ENCODE data around the gene C5orf63. TPM values are rescaled to one million over a fixed set of nuclear protein-coding genes. Genes with fewer than 3 reads are reported as not detected.

Gene C5orf63
- polyA plus RNA-seq, 1 donor from 2014 or later: not detected

DNA sequence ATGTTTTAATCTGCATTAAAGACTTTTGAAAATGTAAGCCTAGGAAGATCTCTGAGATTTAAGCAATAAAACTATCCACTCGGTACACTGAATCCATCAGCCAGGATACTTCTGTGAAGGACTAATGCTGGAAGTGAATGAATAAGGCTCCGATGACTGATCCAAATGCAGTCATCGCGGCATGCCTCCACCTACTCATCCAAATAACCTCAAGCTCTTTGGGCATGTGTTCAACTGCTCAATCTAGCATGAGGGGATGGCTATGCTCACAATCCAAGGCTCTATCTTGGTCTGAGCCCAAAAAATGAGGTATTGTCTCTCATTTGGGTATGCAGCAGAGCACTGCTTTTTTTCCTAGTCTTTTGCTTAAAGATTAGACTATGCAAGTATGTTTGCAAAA lies 62.1 kb downstream of the C5orf63 start:
- H3K27me3 ChIP-seq (ENCODE audit: insufficient read depth, low read depth, low read length): no peaks in the 10 kb centered on the region
- H3K9ac ChIP-seq (ENCODE audit: low read length): no peak overlapping the region
- no peak for TF ChIP-seq SMC3 (conservative IDR thresholded peaks at IDR 0.05; ENCODE audit: poor library complexity)
- TF ChIP-seq RAD21 (conservative IDR thresholded peaks at IDR 0.05): no peak
- TF ChIP-seq, protein P1, sequence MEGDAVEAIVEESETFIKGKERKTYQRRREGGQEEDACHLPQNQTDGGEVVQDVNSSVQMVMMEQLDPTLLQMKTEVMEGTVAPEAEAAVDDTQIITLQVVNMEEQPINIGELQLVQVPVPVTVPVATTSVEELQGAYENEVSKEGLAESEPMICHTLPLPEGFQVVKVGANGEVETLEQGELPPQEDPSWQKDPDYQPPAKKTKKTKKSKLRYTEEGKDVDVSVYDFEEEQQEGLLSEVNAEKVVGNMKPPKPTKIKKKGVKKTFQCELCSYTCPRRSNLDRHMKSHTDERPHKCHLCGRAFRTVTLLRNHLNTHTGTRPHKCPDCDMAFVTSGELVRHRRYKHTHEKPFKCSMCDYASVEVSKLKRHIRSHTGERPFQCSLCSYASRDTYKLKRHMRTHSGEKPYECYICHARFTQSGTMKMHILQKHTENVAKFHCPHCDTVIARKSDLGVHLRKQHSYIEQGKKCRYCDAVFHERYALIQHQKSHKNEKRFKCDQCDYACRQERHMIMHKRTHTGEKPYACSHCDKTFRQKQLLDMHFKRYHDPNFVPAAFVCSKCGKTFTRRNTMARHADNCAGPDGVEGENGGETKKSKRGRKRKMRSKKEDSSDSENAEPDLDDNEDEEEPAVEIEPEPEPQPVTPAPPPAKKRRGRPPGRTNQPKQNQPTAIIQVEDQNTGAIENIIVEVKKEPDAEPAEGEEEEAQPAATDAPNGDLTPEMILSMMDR (IDR thresholded peaks at IDR 0.05; ENCODE audit: poor library complexity, severe bottlenecking): no peak
- no peak for TF ChIP-seq POLR2AphosphoS5 (IDR thresholded peaks at IDR 0.05)
- TF ChIP-seq EP300 (conservative IDR thresholded peaks at IDR 0.05; ENCODE audit: poor library complexity, severe bottlenecking): no peak
- no peak for TF ChIP-seq MXI1 (conservative IDR thresholded peaks at IDR 0.05; ENCODE audit: poor library complexity, severe bottlenecking)
- no peak for TF ChIP-seq EZH2 (IDR thresholded peaks at IDR 0.05; ENCODE audit: borderline replicate concordance, insufficient read depth, low read length, poor library complexity, severe bottlenecking)
- TF ChIP-seq, protein P2, sequence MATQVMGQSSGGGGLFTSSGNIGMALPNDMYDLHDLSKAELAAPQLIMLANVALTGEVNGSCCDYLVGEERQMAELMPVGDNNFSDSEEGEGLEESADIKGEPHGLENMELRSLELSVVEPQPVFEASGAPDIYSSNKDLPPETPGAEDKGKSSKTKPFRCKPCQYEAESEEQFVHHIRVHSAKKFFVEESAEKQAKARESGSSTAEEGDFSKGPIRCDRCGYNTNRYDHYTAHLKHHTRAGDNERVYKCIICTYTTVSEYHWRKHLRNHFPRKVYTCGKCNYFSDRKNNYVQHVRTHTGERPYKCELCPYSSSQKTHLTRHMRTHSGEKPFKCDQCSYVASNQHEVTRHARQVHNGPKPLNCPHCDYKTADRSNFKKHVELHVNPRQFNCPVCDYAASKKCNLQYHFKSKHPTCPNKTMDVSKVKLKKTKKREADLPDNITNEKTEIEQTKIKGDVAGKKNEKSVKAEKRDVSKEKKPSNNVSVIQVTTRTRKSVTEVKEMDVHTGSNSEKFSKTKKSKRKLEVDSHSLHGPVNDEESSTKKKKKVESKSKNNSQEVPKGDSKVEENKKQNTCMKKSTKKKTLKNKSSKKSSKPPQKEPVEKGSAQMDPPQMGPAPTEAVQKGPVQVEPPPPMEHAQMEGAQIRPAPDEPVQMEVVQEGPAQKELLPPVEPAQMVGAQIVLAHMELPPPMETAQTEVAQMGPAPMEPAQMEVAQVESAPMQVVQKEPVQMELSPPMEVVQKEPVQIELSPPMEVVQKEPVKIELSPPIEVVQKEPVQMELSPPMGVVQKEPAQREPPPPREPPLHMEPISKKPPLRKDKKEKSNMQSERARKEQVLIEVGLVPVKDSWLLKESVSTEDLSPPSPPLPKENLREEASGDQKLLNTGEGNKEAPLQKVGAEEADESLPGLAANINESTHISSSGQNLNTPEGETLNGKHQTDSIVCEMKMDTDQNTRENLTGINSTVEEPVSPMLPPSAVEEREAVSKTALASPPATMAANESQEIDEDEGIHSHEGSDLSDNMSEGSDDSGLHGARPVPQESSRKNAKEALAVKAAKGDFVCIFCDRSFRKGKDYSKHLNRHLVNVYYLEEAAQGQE (IDR thresholded peaks at IDR 0.05; ENCODE audit: borderline replicate concordance): no peak
- TF ChIP-seq TAF1 (IDR thresholded peaks at IDR 0.05; ENCODE audit: low read depth): no peak
- no peaks in the 10 kb centered on the region for H4K20me1 ChIP-seq (ENCODE audit: insufficient read depth)
- H3K4me2 ChIP-seq (ENCODE audit: low read length): no peak overlapping the region
- H3K9me2 ChIP-seq (ENCODE audit: insufficient read depth, low read length): no peaks in the 10 kb centered on the region
- no peak overlapping the region for H2AFZ ChIP-seq (ENCODE audit: low read depth, low read length)
- H3K4me3 ChIP-seq (ENCODE audit: low read length): no peak overlapping the region
- no peaks in the 10 kb centered on the region for H3K36me3 ChIP-seq (ENCODE audit: insufficient read depth, low read length)
- no peak overlapping the region for H3K27ac ChIP-seq (ENCODE audit: low read length)
- H3F3A ChIP-seq (ENCODE audit: insufficient read depth, low read length, poor library complexity, severe bottlenecking): no peaks in the 10 kb centered on the region
- no peaks in the 10 kb centered on the region for H3K9me3 ChIP-seq (ENCODE audit: low read length)
- no peaks in the 10 kb centered on the region for H3K79me2 ChIP-seq (replicated peaks; ENCODE audit: insufficient read depth, low read length)

DNA sequence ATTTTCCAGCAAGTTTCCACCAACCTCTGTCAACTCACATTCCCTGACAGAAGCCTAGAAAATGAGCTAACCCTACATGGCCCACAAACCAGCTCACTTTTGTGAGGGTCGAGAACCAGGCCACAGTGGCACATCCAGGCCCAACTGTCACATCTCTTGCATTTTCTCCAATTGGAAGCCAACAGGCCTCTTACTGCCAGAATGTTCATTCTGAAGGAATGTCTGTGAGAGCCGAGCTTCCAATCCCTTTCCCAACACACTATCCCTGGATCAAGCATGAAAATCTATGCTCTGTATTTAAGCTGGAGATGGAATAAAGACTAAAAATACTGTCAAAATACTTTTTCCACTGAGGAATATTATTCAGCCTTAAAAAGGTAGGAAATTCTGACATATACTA lies 62.9 kb downstream of the C5orf63 start:
- Histone ChIP-seq H3K4me3 (ENCODE audit: low read length) (no peak overlapping the region), H3K9me2 (ENCODE audit: insufficient read depth, low read length) (no peaks in the 10 kb centered on the region), H3F3A (ENCODE audit: insufficient read depth, low read length, poor library complexity, severe bottlenecking) (no peaks in the 10 kb centered on the region), H4K20me1 (ENCODE audit: insufficient read depth) (no peaks in the 10 kb centered on the region), H3K9me3 (ENCODE audit: low read length) (no peaks in the 10 kb centered on the region), H3K27me3 (ENCODE audit: insufficient read depth, low read depth, low read length) (no peaks in the 10 kb centered on the region), H2AFZ (ENCODE audit: low read depth, low read length) (no peak overlapping the region), H3K9ac (ENCODE audit: low read length) (no peak overlapping the region), H3K4me2 (ENCODE audit: low read length) (no peak overlapping the region), H3K27ac (ENCODE audit: low read length) (no peak overlapping the region), H3K36me3 (ENCODE audit: insufficient read depth, low read length) (no peaks in the 10 kb centered on the region), H3K79me2 (replicated peaks; ENCODE audit: insufficient read depth, low read length) (no peaks in the 10 kb centered on the region)
- TF ChIP-seq MXI1 (conservative IDR thresholded peaks at IDR 0.05; ENCODE audit: poor library complexity, severe bottlenecking) (no peak), TAF1 (IDR thresholded peaks at IDR 0.05; ENCODE audit: low read depth) (no peak), SMC3 (conservative IDR thresholded peaks at IDR 0.05; ENCODE audit: poor library complexity) (no peak), POLR2AphosphoS5 (IDR thresholded peaks at IDR 0.05) (no peak)
- TF ChIP-seq, protein P2 (IDR thresholded peaks at IDR 0.05; ENCODE audit: borderline replicate concordance): no peak
